ACHN (cell line): Measurements from ENCODE around the gene DISC1.
A peak's percentile ranks its signal among the peaks of the same experiment; 100 is the strongest.
"Not testable (repeated sequence)": the region's sequence is repeated elsewhere in the genome, so short reads cannot be mapped to it uniquely, and the experiment has no call there.

ENCODE experiments used
- DNase-seq: peaks from one replicate; pipeline ENCODE4 v3.0.0-alpha.2; 2015
- in situ Hi-C: cut with HindIII; loops from 2 replicates; pipeline ENCODE4 v1.10.0; 2017; ENCODE audit warnings: low sequenced_read_pairs, low pct_ligation_motif_present, low pct_unique_long_range_greater_than_20kb

DISC1 gene

DNA sequence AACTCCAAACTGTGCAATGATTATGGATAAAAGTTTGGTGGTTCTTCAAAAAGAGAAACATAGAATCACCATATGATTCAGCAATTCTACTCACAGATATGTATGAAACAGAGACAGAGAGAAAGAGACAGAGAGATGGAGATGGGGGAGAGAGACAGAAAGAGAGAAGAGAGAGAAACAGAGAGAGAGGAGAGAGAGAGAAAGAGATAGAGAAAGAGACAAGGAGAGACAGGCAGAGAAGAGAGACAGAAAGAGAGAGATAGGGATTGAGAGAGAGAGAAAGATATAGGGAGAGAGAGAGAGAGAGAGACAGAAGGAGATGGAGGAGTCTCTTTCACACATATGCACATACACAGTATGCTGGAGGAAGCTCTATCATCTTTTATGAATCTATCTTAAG, 87.8 kb downstream of the DISC1 start:
- DNase-seq, result no peak
- in situ Hi-C loops, result no loop called here

DNA sequence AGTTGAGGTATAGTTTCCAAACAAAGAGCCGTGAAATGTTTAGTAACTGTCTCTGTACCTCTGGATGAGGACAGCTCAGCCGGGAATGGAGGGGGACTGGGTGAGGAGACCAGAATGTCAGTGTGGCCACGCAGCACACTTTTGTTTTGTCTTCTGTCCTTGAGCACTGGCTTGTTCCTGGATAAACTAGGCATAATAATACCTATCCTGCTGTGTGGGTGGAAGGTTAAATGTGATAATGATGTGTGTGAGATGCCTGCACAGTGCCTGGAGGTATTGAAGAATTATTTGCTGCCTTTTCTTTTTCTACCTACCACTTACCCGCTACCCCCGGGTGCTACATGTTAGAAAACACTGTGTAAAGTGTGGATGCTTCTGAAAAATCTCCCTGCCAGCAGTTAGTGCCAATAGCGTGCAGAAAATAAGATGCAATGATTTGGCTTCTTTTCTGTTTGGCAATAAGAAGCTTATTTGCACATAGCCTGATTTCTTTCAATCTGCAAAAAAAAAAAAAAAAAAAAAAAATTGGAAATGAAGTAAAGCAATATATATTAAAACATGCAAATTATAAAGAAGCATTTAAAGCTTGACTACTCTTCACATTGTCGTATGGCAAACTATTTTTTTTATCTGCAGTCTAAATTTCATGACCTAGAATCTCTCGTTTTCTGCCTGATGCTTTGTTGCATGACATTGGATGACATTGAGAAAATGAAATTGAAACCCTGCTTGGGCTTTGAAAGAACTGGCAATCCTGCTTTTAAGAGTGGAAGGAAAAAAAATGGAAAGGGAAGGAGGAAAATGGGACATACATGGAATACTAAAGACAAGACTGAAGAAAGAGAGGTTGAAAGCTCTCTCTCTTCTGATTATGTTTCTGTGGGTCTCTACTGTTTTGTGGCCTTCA, 89.5 kb downstream of the DISC1 start:
- DNase-seq, result no peak
- in situ Hi-C loops, result no loop called here

GRCh38 chr1:231716879-231717278, 90.3 kb downstream of the DISC1 start:
- DNase-seq, result no peak
- in situ Hi-C loops, result no loop called here

GRCh38 chr1:231719485-231720183, 93.0 kb downstream of the DISC1 start:
- in situ Hi-C loops, result no loop called here
- no peak for DNase-seq

- DNase-seq, result no peak
- in situ Hi-C loops, result no loop called here
Measured at GRCh38 chr1:231720652-231721325, 94.2 kb downstream of the DISC1 start.

GRCh38 chr1:231721436-231721835, 94.8 kb downstream of the DISC1 start:
- in situ Hi-C loops, result no loop called here
- DNase-seq, result no peak

DNA sequence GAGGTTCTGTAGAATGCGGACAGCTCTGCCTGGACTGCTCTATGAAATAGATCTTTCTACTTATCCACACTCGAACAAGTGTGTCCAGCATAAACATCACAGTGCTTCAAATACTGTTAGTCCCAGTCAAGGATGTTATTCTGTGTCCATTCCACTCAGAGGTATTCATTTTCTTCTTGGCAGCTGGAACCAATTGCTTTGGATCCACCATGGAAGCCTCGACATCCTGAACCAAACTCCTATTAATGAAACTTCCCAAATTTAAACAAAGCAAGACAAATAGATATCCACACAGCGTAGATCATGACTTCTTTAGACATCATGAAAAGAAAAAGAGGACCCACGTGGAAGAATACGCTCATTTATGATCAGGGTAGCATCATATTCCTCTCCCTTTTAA, 95.8 kb downstream of the DISC1 start:
- in situ Hi-C loops, result no loop called here
- DNase-seq, result no peak

DNA sequence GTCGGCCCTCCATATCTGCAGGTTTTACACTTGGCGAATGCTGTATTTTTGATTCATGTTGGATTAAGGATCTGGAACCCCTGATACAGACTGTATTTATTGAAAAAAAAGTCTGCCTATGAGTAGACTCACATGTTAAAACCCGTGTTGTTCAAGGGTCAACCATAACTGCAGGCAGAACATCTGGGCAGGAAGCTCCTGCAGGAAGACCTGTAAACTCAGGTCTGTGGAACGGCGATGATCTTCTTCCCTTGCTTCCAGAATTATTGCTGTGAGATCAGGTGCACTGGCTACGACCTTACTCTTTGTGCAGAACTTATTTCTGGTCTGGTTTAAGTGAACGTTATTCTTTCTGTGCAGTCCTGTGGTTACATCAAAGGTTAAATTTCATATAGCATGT, 96.6 kb downstream of the DISC1 start:
- in situ Hi-C loops, result no loop called here
- DNase-seq, result no peak

DNA sequence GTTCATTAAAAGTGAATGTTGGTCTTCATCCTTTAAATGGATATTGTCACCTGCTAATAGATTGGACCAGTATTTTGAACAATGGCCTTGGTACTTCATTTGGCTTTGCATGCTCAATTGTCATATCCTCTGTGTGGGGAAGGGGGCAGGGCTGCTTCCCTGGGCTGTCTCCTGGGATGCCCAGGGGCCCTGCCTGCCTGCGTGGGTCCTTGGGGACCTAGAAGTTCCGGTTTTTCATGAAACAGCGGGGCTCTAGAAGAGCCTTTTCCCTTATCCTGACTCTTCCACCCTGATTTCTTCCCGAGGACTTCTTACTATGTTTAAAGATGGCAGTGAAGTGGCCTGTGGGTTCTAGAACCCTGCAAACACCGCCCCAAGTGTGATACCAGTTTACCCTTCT, 97.5 kb downstream of the DISC1 start:
- in situ Hi-C loops, result no loop called here
- no peak for DNase-seq

GRCh38 chr1:231724876-231725647, 98.5 kb downstream of the DISC1 start:
- peak; percentile 75 for DNase-seq
- in situ Hi-C loops, result no loop called here

DNA sequence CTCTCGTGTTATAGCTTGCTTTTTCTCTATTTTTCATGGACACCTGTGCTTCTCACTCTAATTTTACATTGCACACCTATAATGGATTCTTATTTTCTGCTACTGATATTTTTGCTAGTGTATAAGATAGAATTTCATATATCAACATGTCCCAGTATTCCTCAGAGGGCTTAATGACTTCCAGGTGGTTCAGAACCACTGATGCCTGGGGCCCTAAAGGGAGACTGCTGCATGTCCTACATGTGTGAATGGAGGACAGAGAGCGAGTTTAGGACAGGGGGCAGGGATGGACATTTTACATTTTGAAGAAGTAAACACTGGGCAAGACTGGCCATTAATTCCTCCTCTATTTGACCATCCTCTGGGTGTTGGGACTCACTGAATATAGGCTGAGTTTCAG, 100.6 kb downstream of the DISC1 start:
- DNase-seq, result no peak
- in situ Hi-C loops, result no loop called here

GRCh38 chr1:231728987-231729386, 102.4 kb downstream of the DISC1 start:
- DNase-seq, in situ Hi-C loops: not testable (repeated sequence)

DNA sequence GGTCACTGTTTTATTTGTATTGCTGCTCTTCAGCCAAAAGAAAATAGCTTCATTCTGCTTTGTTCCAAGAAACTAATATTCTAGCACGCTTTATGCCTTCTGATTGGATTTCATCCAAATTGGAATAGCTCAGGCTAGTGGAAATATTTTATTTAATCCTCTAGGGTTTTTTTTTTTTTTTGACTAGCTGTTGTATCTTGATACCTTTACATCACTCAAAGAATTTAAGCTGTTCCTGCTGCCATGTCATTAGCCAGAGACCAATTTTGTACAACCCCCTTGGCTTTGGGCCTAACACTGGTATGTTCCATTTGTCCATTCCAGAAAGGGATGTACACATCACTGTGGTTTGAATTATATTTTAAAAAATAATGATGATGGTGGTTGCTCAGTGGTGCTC, 103.0 kb downstream of the DISC1 start:
- no peak for DNase-seq
- in situ Hi-C loops, result no loop called here

DNA sequence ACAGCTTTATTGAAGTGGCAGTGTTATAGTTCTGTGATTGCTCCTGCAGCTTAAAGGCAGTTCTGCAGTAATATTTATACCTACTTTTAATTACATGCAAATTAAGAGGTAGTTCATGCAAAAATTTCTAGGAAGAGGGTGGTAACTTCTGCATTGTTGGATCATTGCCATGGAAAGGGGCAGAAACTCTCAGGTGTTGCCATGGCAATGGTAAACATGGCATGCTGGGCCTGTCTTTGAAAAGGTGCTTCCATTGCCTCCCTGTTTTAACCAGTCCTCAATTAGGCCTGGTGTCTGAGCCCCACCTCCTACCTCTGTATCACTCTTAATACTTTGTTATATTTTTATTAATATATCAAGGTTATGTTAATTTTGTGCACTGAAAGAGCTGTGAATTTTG, 104.7 kb downstream of the DISC1 start:
- in situ Hi-C loops, result no loop called here

GRCh38 chr1:231733063-231733462, 106.5 kb downstream of the DISC1 start:
- in situ Hi-C loops, result no loop called here
- DNase-seq, result no peak

More for the DNA sequence above, 104.7 kb downstream of the DISC1 start:
- no peak for DNase-seq

- no peak for DNase-seq
- in situ Hi-C loops, result no loop called here
Measured at GRCh38 chr1:231733672-231734071, 107.1 kb downstream of the DISC1 start.

DNA sequence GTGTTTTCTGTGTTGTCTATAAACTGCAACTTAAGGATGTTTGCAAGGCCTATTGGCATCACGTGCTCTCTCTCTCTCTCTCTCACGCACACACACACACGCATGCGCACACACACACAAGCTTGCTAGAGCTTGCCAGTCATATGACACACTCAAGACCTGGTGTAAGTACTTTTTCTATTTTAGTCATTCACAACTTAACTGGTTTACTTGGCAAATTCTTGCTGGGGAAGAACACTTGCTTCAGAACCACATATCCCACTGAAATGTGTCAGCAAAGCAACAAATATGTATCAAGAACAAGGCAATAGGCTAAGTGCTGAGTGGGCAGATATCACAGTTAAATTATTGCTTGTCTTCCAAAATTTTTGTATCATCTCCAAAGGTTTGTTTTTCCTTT, 107.8 kb downstream of the DISC1 start:
- in situ Hi-C loops, result no loop called here
- no peak for DNase-seq

DNA sequence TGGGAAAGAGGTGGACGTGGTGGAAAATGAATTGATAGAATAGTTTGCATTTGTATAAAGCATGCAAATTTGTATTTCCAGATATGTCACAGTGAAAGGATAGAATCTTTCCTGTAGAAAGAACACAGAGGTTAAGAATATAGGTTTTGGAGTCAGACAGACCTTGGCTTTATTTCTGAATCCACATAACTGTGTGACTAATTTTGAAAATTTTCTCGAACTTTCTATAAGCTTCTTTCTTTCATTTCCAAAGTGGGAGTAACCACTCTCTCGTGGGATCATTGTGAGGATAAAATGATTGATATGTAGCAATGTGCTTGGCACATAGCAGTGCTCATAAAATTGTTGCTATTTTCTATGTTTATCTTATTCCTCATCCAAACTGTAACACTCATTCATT, 108.8 kb downstream of the DISC1 start:
- no peak for DNase-seq
- in situ Hi-C loops, result no loop called here

DNA sequence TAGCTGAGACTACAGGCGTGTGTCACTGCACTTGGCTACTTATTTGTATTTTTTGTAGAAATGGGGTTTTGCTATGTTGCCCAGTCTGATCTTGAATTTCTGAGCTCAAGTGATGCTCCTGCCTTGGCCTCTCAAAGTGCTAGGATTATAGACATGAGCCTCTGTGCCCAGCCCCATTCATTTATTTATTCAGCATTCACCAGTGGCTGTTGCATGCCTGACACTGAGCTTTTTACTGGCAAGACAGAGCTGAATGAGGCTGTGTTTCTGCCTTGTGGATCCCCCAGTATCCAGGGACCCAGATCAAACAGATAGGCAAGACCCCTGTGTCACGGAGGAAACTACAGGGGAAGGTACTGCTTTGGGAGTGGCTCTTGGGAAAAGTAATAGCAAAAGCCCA, 109.4 kb downstream of the DISC1 start:
- in situ Hi-C loops, result no loop called here
- no peak for DNase-seq
